T1000 (cell line): ENCODE data around the gene FOLR1.

Experiments
- DNase-seq: peaks from one replicate; lab custom pipeline; 2025; ENCODE audit warnings: mixed read lengths; lab: John Stamatoyannopoulos, UW

FOLR1 gene

DNA sequence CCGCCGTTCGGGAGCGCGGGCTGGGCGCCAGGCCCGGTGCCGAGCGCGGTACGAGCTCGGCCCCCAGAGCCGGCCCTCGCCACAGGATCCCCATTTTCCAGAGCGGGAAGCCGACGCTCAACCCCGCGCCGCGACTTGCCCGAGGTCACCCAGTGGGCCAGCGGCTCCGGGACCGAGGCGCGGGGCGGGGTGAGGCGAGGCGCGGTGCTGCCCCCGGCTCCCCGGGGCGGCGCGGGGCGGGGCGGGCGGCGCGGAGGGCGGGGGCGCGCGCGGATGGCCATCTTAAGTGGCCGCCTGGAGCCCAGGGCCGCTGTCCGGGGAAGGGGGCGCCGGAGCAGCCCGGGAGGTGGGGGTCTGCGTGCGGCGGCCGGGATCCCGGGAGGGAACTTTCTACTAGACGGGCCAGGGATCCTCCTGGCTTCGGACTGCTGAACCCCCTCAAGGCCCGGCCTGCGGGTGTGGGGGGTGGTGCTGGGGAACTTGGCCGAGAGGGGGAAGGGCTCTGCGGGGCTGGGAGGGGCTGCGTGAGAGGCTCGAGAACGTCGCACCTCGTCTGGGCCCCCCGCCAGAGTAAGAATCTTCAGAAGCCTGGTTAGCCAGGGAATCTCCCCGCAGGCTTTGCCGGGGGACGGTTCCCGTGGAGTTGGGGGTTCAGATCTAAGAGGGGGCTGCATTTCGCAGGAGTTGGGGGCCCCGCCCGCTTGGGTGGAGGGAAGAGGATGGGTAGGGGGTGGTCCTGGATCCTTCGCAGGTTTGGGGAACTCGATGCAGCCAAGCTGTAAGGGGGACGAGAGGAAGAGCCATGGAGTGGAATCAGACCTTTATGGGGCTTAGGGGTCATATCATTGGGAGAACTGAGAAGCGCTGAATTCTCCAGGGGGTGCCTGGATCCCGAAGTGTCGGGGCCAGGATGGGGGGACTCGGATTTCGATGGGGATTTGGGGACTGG is 31.9 kb downstream of the FOLR1 start:
- DNase-seq = peak; percentile 66

DNA sequence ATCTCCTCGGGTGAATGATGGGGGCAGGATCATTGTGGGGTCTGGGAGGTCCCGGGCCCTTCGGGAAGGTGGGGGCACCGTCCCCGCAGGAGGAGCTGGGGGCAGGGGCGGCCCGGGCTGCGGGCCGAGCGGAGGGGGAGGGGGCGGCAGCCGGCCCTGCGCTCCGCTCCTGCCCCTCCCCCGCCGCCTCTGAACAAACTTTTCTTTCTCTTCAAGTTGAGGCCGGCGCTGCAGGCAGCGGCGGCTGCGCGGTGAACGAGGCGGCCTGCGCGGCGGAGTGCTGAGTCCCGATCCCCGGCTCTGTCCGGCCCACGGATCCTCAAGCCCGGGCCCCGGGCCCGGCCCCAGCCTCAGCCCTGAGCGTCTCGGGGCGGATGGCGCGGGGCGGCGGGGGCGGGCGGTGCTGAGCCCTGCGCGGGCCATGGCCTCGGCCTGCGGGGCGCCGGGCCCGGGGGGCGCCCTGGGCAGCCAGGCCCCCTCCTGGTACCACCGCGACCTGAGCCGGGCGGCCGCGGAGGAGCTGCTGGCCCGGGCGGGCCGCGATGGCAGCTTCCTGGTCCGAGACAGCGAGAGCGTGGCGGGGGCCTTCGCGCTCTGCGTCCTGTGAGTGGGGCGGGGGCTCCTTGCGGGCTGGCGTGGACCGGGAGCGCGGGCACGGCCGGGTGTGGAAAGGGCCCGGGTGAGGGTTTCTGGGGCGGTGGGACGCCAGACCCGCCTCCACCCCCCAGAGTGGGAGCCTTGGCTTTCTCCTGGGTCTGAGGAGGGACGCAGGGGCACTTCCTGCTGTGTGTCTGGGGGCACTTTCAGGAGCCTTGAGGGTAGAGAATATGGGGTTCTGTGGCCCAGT is 32.8 kb downstream of the FOLR1 start, which contains the start of gene INPPL1:
TSS of gene INPPL1 (plus strand) at position 204 of the 847 bp plus-strand sequence. CDS start at position 422, 218 bp downstream.
- no peak for DNase-seq

DNA sequence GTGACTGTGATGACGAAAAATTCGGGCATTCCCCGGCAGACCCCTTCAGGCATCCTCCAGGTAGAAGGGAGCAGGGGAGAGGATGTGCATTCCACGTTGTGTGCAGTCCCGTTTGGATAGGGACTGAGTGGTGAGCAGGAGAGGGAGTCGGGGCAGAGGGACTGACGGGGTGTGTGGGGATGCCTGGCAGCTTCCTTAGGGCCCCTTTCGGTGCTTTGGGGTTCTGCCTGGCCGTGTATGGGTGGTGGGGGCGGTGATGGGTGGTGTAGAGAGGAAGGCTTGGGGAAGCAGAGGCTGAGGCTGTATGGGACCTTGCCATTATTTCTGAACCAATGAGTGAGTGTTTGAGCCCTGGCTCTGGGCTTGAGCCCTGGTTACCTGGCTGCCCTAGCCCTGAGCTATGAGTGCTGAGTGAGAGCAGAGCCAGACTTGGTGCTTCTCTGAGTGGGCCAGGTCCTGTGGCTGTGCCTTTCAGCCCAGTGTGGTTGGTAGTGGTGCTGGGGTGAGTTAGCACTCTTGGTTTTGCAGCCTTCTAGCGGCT is 33.5 kb downstream of the FOLR1 start:
- DNase-seq = no peak

DNA sequence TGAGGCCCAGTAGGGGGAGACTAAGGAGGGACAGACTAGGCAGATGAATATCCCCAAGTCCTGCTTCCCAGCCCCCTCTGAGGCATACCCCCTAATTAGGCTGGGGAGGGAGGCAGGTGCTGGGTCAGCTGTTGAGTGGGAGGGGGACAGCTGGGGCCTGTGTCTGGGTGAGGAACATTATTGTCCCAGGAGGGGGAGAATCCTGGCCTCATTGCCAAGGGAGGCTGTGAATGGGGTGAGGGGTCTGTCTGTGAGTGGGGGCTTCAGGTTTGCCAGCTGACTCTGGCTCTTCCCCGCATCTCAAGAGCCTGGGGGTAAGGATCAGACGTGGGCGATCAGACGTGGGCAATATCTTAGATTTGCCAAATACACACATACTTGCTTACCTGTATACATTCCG is 34.8 kb downstream of the FOLR1 start:
- DNase-seq = no peak

DNA sequence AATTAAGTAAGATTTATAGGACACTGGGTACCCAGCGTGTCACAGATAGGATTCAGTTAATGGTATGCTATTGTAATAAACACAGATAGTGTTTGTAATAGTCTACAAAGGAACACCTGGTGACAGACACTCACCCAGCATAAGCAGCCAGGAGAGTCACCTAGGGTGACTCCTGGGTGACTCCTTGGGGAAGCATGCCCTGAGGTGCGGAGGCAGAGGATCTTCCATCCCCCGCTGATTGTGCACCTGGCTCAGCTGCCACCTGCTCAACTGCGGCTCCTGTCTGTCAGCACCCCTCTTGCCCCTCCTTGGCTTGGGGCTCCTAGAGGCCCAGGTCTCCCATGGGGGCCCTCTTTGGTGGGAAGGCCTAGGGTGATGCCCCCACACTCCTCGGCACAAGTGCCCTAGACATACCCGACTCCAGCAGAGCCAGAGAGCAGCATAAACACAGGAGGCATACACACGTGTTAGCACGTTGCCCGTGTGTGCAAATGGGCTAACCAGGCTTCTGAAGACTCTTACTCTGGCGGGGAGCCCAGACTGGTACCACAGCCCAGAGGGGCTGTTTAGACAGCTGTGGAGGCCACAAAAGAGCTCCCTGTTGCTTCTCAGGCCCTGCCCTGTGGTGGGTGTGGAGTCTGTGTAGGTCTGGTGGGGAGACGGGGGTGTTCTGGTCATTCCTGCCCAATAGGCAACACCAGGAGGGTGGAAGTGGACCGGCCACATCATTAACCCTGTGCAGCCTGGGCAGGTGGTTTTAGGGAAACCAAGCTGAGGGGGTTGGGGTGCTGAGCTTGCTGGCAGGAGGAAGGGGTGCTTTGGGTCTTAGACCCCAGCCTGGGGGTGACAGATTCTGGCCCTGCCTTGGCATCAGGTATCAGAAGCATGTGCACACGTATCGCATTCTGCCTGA is 35.6 kb downstream of the FOLR1 start:
- DNase-seq = no peak

DNA sequence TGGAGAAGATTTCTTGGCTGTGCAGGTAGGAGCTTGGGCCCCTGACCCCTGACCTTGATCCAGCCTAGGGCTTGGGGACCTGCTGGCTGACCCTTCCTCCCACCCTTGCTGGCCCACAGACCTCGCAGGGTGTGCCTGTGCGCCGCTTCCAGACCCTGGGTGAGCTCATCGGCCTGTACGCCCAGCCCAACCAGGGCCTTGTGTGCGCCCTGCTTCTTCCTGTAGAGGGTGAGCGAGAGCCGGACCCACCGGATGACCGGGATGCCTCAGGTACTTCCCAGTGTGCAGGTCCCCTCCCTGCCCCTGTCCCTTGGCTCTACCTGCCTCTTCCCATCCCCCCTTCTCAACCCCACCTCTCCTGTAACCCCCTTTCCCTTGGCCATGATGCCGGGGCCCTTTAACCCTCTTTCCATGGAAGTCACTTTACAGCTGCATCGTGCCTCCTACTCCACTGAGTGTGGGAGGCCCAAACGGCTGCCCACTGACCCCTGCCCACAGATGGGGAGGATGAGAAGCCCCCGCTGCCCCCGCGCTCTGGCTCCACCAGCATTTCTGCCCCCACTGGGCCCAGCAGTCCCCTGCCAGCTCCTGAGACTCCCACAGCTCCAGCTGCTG is 36.4 kb downstream of the FOLR1 start:
- DNase-seq = no peak

DNA sequence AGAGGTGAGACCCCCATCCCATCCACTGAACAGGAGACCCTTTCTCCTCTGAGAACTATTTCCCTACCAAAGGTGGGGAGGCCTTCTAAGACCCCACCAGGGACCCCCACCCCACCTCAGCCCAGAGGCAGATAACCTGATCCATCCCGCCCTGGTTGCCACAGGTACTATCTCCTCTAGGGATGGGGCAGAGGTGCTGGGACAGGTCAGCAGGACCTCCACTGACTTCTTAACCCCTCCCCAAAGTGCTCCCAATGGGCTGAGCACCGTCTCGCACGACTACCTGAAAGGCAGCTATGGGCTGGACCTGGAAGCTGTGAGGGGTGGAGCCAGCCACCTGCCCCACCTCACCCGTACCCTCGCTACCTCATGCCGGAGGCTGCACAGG is 36.9 kb downstream of the FOLR1 start:
- no peak for DNase-seq

DNA sequence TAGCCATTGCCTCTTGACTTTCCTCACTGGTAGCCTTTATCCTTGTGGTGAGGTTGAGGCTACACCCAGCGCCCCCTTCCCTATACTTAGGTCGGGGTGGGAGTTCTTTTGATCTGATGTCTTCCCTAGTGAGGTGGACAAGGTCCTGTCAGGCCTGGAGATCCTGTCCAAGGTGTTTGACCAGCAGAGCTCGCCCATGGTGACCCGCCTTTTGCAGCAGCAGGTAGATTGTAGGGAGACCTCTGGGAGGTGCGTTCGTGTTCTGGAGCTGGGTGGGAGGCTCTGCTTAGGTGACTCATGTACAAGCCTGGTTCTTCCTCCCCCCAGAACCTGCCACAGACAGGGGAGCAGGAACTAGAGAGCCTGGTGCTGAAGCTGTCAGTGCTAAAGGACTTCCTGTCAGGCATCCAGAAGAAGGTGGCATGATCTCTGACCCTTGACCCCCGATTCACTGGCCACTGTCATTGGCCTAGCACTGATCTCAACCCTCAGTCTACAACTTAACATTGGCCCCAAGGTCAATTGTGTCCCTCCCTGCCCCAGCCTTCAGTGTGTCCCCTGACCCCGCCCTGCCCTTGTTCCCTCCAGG is 37.5 kb downstream of the FOLR1 start:
- no peak for DNase-seq

DNA sequence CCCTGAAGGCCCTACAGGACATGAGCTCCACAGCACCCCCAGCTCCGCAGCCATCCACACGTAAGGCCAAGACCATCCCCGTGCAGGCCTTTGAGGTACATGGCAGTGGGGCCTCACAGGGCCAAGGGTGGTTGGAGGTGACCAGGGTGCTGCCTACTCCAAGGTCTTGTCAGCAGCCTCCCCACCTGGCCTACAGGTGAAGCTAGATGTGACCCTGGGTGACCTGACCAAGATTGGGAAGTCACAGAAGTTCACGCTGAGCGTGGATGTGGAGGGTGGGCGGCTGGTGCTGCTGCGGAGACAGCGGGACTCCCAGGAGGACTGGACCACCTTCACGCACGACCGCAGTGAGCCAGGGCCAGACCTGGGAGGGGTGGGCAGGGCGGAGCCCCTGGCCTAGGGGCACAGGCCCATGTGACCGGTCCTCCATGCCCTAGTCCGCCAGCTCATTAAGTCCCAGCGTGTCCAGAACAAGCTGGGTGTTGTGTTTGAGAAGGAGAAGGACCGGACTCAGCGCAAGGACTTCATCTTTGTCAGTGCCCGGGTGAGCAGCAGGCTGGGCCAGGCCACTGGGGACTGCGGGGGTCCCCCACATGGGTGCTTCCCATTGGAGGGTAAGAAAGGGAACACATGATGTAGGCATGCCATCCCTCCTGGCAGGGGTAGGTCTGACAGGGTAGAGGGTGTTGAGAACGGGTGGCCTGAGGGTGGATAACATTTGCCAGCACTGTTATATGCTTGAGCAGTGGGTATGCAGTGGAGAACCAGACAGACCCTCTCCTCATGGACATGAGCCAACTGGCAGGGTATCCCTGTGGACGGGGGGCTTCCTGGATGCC is 38.2 kb downstream of the FOLR1 start:
- no peak for DNase-seq

DNA sequence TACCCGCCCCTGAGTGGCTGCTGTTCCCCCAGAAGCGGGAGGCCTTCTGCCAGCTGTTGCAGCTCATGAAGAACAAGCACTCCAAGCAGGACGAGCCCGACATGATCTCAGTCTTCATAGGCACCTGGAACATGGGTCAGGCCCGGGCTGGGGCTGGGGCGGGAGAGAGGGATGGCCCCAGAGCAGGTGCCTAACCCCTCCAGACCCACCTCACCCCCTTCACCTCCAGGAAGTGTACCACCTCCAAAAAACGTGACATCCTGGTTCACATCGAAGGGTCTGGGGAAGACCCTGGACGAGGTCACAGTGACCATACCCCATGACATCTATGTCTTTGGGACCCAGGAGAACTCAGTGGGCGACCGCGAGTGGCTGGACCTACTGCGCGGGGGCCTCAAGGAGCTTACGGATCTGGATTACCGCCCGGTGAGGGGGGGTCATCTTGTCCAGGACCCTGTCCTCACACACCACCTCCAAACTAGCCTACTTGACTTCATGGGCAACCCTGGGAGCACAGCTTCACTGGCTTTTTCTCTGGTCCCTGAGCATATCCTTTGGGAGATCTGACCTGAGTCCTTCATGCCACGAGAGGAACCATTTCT is 38.9 kb downstream of the FOLR1 start:
- no peak for DNase-seq

DNA sequence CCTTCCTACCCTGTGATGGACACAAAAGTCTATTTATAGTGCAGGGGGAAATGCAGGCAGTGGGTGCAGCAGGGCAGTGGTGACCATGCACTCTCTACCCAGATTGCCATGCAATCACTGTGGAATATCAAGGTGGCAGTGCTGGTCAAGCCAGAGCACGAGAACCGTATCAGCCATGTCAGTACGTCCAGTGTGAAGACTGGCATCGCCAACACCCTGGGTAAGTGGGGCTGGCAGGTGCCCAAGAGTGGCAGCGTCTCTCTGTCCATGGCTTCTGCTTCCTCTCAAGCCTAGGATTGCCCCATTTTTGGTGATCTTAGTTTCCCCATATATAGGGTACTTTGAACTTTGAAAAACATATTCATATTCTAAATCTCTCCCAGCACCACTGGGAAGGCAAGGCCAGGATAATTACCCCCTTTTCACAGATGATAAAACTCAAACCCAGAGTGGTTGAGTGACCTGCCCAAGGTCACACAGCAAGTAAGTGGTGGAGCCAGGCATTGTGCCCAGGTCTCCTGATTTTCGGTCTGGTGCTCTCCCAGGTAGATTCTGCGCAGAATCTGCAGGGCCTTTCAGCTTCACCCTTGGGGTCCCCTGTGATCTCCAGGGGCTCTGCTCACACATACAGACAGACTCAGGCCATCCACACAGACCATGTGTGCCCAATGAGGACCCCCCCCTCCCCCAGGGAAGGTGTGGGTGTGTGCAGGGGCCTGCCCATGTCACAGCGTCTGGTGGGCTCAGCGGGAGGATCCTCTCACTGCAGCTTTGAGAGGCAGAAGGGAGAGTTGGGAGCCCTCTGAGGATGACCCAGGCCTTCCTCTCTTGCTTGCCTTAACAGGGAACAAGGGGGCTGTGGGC is 39.7 kb downstream of the FOLR1 start:
- DNase-seq = no peak

DNA sequence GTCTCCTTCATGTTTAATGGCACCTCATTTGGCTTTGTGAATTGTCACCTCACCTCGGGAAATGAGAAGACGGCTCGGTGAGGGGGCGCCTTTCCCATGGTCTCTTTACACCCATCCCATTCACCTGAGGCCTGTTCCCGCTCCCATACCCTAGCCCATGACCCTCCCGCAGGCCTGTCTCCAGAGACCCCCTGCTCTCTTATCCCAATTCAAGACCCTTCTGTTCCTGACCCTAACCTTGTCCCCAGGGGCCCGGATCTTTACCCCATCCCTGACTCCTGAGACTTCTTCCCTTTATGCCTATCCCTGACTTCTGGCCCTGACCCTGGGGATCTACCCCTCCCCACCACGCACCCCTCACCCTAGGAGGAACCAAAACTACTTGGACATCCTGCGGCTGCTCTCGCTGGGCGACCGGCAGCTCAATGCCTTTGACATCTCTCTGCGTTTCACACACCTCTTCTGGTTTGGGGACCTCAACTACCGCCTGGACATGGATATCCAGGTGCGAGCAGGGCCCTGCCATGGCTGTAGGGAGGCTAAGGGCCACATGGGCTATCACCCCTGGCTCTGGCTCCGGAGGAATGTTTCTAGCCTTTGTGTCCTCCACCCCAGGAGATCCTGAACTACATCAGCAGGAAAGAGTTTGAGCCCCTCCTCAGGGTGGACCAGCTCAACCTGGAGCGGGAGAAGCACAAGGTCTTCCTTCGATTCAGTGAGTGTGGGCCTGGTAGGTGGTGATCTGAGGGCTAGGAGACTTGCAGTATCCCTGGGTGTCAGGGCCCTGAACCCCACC is 40.5 kb downstream of the FOLR1 start:
- DNase-seq = no peak

DNA sequence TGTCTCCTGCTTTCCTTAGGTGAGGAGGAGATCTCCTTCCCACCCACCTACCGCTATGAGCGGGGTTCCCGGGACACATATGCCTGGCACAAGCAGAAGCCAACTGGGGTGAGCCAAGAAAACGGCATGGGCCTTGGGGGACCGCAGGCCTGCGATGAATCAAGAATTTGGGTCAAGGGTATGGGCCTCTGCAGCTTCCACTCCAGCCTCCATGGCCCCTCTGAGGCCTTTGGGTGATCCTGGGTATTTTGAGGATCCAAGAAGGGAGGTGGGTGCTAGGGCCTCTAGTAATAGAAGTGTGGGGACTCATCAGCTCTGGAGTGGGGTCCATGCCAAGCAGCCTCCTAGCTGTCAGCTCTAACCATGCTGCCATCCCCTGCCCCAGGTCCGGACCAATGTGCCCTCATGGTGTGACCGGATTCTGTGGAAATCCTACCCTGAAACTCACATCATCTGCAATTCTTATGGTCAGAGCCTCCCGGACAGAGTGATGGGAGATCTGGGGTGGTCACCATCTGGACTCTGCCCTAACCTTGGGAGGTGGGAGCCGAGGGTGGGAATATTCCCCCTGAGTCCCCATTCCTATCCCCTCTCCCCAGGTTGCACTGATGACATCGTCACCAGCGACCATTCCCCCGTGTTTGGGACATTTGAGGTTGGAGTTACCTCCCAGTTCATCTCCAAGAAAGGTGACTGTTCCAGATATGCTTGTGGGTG is 41.3 kb downstream of the FOLR1 start:
- DNase-seq = no peak

DNA sequence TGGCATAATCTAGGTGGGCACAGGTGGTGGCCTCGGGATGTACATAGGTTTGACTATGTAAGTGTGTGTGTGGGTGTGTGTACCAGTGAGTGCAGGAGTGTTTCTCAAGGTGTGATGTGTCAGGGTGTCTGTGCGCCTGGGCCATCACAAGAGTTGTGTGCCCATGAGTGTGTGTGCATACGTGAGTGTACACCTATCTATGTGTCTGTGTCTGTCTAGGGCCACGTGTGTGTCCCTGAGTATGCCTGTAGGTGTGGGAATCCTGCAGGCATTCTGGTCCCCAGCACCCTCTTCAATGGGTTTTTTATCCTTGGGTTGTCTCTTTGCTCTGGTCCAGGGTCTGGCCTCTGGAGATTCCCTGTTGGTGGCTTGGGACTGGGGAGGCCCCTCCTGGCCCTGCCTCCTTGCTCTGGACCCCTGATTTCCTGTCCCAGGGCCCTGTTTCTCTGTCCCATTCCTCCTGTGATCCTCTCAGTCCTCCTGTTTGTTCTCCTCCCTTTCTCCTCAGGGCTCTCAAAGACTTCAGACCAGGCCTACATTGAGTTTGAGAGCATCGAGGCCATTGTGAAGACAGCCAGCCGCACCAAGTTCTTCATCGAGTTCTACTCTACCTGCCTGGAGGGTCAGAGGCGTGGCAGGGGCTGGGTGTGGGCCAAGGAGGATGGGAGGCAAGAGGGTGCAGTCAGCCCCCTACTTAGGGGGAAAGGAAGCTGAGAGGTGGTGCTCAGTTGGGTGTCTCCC is 42.0 kb downstream of the FOLR1 start:
- DNase-seq = no peak

DNA sequence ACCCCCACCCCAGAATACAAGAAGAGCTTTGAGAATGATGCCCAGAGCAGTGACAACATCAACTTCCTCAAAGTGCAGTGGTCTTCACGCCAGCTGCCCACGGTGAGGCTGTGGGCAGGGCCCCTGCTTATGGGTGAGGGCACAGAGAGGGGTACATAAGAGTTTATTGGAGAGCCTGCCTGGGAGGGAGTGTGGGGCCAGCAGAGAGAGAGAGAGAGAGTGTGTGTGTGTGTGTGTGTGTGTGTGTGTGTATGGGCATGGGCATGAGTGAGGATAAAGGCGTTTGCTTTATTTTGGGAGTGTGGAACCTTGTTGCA is 42.5 kb downstream of the FOLR1 start:
- no peak for DNase-seq

DNA sequence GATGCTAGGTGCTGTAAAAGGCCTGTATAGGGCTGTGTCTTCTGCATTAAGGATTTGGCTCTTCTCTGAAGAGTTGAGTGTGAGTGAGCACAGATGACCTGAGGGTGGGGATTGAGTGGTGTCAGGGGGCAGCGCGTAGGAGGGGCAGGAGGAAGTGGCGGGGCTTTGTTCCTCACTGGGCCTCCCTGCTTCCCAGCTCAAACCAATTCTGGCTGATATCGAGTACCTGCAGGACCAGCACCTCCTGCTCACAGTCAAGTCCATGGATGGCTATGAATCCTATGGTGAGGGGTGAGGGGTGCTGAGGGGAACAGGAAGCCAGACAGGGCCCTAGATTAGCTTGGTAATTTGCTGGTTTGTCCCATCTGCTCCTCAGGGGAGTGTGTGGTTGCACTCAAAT is 43.0 kb downstream of the FOLR1 start:
- no peak for DNase-seq
